ENCODE data around the gene MEF2C. TPM values are rescaled to one million over a fixed set of nuclear protein-coding genes. Genes with fewer than 3 reads are reported as not detected.

Gene MEF2C
- polyA plus RNA-seq, 1 donor (not counting 4 experiments of a cell fraction or from before 2014, with no cell fraction given): 0.10 TPM

- dilution Hi-C loops (cut with MboI; ENCODE audit: extremely low pct_ligation_motif_present, low sequenced_read_pairs): loop anchor here (25.0 kb wide), 1 partner anchor 594 kb away; no protein-coding TSS in a partner anchor
- Histone ChIP-seq H3K9me1 (ENCODE audit: control insufficient read depth, extremely low read depth, insufficient read depth, low read length) (no peaks in the 10 kb centered on the region), H2AFZ (ENCODE audit: control insufficient read depth, low read length) (no peak overlapping the region), H3K4me1 (ENCODE audit: control insufficient read depth, extremely low read depth, insufficient read depth, low read length) (no peaks in the 10 kb centered on the region), H3K27ac (ENCODE audit: control insufficient read depth, insufficient read depth, low read length) (no peak overlapping the region), H3K79me2 (ENCODE audit: control insufficient read depth, insufficient read depth, low read length) (no peaks in the 10 kb centered on the region), H3K9me3 (ENCODE audit: control insufficient read depth, low read depth, low read length) (no peaks in the 10 kb centered on the region), H4K20me1 (ENCODE audit: control insufficient read depth, extremely low read depth, insufficient read depth, low read length) (no peaks in the 10 kb centered on the region), H3K27me3 (ENCODE audit: control insufficient read depth, extremely low read depth, insufficient read depth, low read length) (no peaks in the 10 kb centered on the region), H3K4me3 (ENCODE audit: control insufficient read depth in 2 of 3, extremely low read depth in 1 of 3, insufficient read depth in 2 of 3, low read depth in 1 of 3, low read length in 3 of 3) (no peak overlapping the region), H3K36me3 (ENCODE audit: control insufficient read depth in 2 of 2, extremely low read depth in 1 of 2, insufficient read depth in 2 of 2, low read length in 2 of 2) (no peaks in the 10 kb centered on the region), H3K9ac (ENCODE audit: control insufficient read depth, extremely low read depth, insufficient read depth, low read length) (no peak overlapping the region), H3K4me2 (ENCODE audit: control insufficient read depth, extremely low read depth, insufficient read depth, low read depth, low read length) (no peak overlapping the region)
- DNase-seq (ENCODE audit: low read depth, low spot score) (no peak), FAIRE-seq (no peak)
- no peak for TF ChIP-seq EZH2 (IDR thresholded peaks at IDR 0.05; ENCODE audit: low read length)
- TF ChIP-seq, protein P1, sequence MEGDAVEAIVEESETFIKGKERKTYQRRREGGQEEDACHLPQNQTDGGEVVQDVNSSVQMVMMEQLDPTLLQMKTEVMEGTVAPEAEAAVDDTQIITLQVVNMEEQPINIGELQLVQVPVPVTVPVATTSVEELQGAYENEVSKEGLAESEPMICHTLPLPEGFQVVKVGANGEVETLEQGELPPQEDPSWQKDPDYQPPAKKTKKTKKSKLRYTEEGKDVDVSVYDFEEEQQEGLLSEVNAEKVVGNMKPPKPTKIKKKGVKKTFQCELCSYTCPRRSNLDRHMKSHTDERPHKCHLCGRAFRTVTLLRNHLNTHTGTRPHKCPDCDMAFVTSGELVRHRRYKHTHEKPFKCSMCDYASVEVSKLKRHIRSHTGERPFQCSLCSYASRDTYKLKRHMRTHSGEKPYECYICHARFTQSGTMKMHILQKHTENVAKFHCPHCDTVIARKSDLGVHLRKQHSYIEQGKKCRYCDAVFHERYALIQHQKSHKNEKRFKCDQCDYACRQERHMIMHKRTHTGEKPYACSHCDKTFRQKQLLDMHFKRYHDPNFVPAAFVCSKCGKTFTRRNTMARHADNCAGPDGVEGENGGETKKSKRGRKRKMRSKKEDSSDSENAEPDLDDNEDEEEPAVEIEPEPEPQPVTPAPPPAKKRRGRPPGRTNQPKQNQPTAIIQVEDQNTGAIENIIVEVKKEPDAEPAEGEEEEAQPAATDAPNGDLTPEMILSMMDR (optimal IDR thresholded peaks at IDR 0.05 in 1 of 3, IDR thresholded peaks at IDR 0.05 in 1 of 3, conservative IDR thresholded peaks at IDR 0.05 in 1 of 3; ENCODE audit: extremely low read depth in 1 of 3, insufficient read depth in 2 of 3, low read length in 3 of 3): no peak
Measured at GRCh38 chr5:88743231-88743834, 139.7 kb downstream of the MEF2C start.

DNA sequence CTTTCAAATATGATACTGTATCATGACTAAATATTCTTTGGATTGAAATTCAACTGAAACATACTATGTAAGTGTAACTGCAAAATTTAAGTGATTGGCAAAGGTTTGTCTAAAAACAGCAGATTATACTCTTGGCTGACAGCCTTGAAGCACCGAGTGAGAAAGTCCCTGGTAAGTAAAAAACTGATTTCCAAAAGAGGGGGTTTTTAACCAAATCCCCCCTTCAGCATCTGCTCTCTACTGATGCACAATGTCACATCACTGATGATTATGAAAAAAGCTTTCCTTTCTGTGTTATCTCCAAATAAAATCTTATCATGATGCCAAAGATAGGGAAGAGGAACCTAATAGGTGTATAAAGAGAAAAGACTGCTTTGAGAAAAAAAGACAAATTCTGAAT lies 141.0 kb downstream of the MEF2C start:
- FAIRE-seq: no peak

More for the DNA sequence above, 141.0 kb downstream of the MEF2C start:
- Histone ChIP-seq H3K27me3 (ENCODE audit: control insufficient read depth, extremely low read depth, insufficient read depth, low read length) (no peaks in the 10 kb centered on the region), H4K20me1 (ENCODE audit: control insufficient read depth, extremely low read depth, insufficient read depth, low read length) (no peaks in the 10 kb centered on the region), H3K9me1 (ENCODE audit: control insufficient read depth, extremely low read depth, insufficient read depth, low read length) (no peaks in the 10 kb centered on the region), H3K9me3 (ENCODE audit: control insufficient read depth, low read depth, low read length) (no peaks in the 10 kb centered on the region), H2AFZ (ENCODE audit: control insufficient read depth, low read length) (no peak overlapping the region), H3K36me3 (ENCODE audit: control insufficient read depth in 2 of 2, extremely low read depth in 1 of 2, insufficient read depth in 2 of 2, low read length in 2 of 2) (no peaks in the 10 kb centered on the region), H3K9ac (ENCODE audit: control insufficient read depth, extremely low read depth, insufficient read depth, low read length) (no peak overlapping the region), H3K4me2 (ENCODE audit: control insufficient read depth, extremely low read depth, insufficient read depth, low read depth, low read length) (no peak overlapping the region), H3K79me2 (ENCODE audit: control insufficient read depth, insufficient read depth, low read length) (no peaks in the 10 kb centered on the region), H3K4me3 (ENCODE audit: control insufficient read depth in 2 of 3, extremely low read depth in 1 of 3, insufficient read depth in 2 of 3, low read depth in 1 of 3, low read length in 3 of 3) (no peak overlapping the region), H3K27ac (ENCODE audit: control insufficient read depth, insufficient read depth, low read length) (no peak overlapping the region), H3K4me1 (ENCODE audit: control insufficient read depth, extremely low read depth, insufficient read depth, low read length) (no peaks in the 10 kb centered on the region)
- TF ChIP-seq, protein P1 (optimal IDR thresholded peaks at IDR 0.05 in 1 of 3, IDR thresholded peaks at IDR 0.05 in 1 of 3, conservative IDR thresholded peaks at IDR 0.05 in 1 of 3; ENCODE audit: extremely low read depth in 1 of 3, insufficient read depth in 2 of 3, low read length in 3 of 3): no peak
- no peak for TF ChIP-seq EZH2 (IDR thresholded peaks at IDR 0.05; ENCODE audit: low read length)
- dilution Hi-C loops (cut with MboI; ENCODE audit: extremely low pct_ligation_motif_present, low sequenced_read_pairs): loop anchor here (25.0 kb wide), 1 partner anchor 595 kb away; no protein-coding TSS in a partner anchor
- DNase-seq (ENCODE audit: low read depth, low spot score): no peak

Measured in keratinocyte (primary cell).